ENCODE results near the gene LTBP2. TPM values are rescaled to one million over a fixed set of nuclear protein-coding genes. Genes with fewer than 3 reads are reported as not detected.

Gene LTBP2
- total RNA-seq, 3 donors from 2014 or later: 1.7 to 10.2 (median 3.0) TPM

GRCh38 chr14:74599321-74599761 lies 12.7 kb downstream of the LTBP2 start:
- no peaks in the 10 kb centered on the region for H3K36me3 ChIP-seq (ENCODE audit: low read depth)
- intact Hi-C loops (cut with DNase I, micrococcal nuclease): no loop called here
- no peaks in the 10 kb centered on the region for H3K9me3 ChIP-seq
- TF ChIP-seq, protein P1, sequence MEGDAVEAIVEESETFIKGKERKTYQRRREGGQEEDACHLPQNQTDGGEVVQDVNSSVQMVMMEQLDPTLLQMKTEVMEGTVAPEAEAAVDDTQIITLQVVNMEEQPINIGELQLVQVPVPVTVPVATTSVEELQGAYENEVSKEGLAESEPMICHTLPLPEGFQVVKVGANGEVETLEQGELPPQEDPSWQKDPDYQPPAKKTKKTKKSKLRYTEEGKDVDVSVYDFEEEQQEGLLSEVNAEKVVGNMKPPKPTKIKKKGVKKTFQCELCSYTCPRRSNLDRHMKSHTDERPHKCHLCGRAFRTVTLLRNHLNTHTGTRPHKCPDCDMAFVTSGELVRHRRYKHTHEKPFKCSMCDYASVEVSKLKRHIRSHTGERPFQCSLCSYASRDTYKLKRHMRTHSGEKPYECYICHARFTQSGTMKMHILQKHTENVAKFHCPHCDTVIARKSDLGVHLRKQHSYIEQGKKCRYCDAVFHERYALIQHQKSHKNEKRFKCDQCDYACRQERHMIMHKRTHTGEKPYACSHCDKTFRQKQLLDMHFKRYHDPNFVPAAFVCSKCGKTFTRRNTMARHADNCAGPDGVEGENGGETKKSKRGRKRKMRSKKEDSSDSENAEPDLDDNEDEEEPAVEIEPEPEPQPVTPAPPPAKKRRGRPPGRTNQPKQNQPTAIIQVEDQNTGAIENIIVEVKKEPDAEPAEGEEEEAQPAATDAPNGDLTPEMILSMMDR (IDR thresholded peaks at IDR 0.05): no peak
- peak; percentile 31 for ATAC-seq
- H3K4me1 ChIP-seq (ENCODE audit: low read depth): peaks cover 2% of the 10 kb centered on the region
- H3K4me3 ChIP-seq: no peak overlapping the region
- DNase-seq: no peak

DNA sequence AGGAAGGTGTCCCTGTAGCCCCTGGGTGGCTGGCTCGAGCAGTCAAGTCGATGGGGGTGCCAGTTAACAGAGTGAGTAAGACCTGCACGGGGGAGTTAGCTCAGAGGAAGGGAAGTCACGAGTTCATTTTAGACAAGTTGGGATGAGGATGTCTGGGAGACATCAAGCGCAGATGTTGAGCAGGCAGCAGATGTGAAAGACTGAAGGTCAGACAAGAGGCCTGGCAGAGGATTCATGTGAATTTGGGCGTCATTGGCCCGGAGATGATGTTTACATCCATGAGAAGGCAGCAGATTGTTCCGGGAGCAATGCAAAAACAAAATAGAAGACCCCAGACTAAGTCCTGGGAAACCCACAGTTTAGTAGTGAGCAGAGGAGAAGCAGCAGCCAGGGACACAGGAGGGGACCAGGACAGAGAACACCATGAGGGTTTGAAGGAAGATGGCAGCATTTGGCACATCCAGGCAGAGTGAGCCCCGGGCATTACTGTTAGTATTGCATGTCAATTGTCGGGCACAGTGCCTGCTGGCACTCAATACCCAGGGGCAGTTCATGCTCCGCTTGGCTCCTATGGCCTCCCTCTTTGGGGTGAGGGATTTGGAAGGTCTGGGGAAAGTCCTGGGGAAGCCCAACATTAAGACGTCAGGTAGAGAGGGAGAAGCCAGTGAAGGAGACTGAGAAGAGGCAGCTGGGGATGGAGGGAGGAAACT lies 15.1 kb downstream of the LTBP2 start:
- TF ChIP-seq, protein P1 (IDR thresholded peaks at IDR 0.05): no peak
- ATAC-seq (peak; percentile 23), DNase-seq (no peak)
- intact Hi-C loops (cut with DNase I, micrococcal nuclease): no loop called here
- no peaks in the 10 kb centered on the region for H3K36me3 ChIP-seq (ENCODE audit: low read depth)
- no peak overlapping the region for H3K4me3 ChIP-seq
- H3K9me3 ChIP-seq: no peaks in the 10 kb centered on the region
- peaks cover 2% of the 10 kb centered on the region for H3K4me1 ChIP-seq (ENCODE audit: low read depth)

DNA sequence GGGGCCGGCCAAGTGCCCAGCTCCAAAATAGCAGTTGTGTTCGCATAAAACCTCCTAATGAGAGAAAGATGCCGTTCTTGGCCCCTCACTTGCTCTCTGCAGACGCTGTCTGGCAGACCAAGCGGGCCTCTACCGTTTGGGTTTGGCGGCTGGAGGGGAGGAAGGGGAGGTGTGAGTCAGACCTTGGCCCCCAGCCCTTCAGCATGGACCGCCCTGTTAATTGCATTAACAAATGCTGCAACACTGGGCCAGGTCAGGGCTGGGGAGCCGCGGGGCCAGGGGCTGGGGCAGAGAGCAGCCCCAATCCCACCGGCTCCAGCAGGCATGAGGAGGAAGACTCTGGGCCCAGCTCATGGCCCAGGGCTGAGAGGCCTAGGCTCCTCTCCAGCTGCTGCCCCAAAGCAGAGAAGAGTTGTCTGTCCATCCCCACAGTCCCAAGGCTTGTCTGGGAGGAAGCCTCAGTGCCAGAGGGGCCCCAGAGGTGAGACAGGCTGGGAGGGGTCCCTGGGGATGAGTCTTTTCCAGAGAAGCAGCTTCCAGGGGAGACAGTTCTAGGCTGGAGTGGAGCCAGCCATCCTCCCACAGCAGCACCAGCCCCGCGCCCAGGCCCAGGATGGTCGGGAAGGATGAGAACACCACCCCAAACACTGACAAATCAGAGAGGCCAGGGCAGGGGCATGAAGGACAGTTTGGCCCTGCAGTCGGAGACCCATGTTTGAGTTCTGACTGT lies 16.9 kb downstream of the LTBP2 start:
- H3K4me1 ChIP-seq (ENCODE audit: low read depth): peaks cover 2% of the 10 kb centered on the region
- H3K36me3 ChIP-seq (ENCODE audit: low read depth): no peaks in the 10 kb centered on the region
- no peaks in the 10 kb centered on the region for H3K9me3 ChIP-seq
- ATAC-seq (peak; percentile 29), DNase-seq (peak in 2 of 3 donors; percentile 50 to 69)
- H3K4me3 ChIP-seq: no peak overlapping the region
- intact Hi-C loops (cut with DNase I, micrococcal nuclease): no loop called here
- TF ChIP-seq, protein P1 (IDR thresholded peaks at IDR 0.05): no peak

GRCh38 chr14:74594606-74595005 lies 17.4 kb downstream of the LTBP2 start:
- no peak overlapping the region for H3K4me3 ChIP-seq
- no peaks in the 10 kb centered on the region for H3K9me3 ChIP-seq
- DNase-seq: no peak
- ATAC-seq: no peak
- intact Hi-C loops (cut with DNase I, micrococcal nuclease): no loop called here
- no peaks in the 10 kb centered on the region for H3K36me3 ChIP-seq (ENCODE audit: low read depth)
- TF ChIP-seq, protein P1 (IDR thresholded peaks at IDR 0.05): no peak
- peaks cover 2% of the 10 kb centered on the region for H3K4me1 ChIP-seq (ENCODE audit: low read depth)

DNA sequence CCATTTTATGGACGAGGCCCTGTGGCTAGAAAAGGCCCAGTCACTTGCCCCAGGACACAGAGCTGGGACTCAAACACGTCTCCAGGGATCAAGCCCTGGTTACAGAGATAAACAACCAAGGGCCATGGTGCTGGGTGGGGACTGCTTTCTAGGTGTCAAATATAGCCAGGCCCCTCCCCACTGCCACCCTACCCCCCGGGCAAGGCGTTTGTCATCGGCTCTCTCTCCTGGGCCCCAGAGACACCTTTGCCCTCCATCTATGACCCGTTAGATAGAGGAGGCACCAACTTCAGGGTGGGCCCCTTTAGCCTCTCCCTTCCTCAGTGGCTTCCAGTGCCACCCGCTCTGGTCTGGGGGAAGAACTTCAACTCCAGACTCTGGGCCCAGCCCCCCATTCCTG lies 18.0 kb downstream of the LTBP2 start:
- no peak for DNase-seq
- Histone ChIP-seq H3K36me3 (ENCODE audit: low read depth) (no peaks in the 10 kb centered on the region), H3K4me1 (ENCODE audit: low read depth) (peaks cover 2% of the 10 kb centered on the region), H3K4me3 (no peak overlapping the region), H3K9me3 (no peaks in the 10 kb centered on the region)
- no peak for ATAC-seq
- intact Hi-C loops (cut with DNase I, micrococcal nuclease): no loop called here
- TF ChIP-seq, protein P1 (IDR thresholded peaks at IDR 0.05): no peak

Data from mucosa of descending colon (tissue), 3 donors.